ENCODE measurements around the gene TRIM37. TPM values are rescaled to one million over a fixed set of nuclear protein-coding genes. Genes with fewer than 3 reads are reported as not detected.

Gene TRIM37
- polyA plus RNA-seq, 2 donors = 4.1 to 6.1 TPM

GRCh38 chr17:59024916-59025315 is 81.8 kb downstream of the TRIM37 start:
- H3K36me3 ChIP-seq (ENCODE audit: control insufficient read depth in 2 of 2, insufficient read depth in 2 of 2, low read length in 1 of 2) = peaks cover 0 to 3% of the 10 kb centered on the region in 2 donors
- 96% methylated on average over 2 of the region's 2 CpGs for WGBS, 2 donors

DNA sequence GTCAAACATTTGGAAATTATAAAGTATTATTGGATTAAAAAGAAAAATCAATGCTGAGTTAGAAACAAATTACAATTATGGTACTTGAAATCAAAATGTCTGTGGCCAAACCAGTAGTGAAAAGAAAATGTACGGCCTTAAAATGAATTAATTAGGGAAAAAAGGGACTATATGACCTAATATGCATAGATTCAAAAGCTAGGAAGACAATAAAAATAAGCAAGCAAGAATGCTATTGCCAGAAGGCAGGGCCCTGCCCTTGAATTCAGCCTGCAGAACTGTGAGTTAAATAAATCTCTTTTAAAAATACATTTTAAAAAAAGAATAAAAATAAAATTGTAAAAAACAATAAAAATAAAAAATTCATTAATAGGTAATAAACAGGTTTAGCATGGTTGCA is 88.7 kb downstream of the TRIM37 start:
- WGBS, 2 donors = 82 to 88% methylated on average over 1 of the region's 1 CpG
- H3K27me3 ChIP-seq (ENCODE audit: control insufficient read depth in 1 of 2, insufficient read depth in 2 of 2, low read length in 2 of 2) = no peaks in the 10 kb centered on the region
- H3K4me1 ChIP-seq (ENCODE audit: control insufficient read depth in 2 of 2, insufficient read depth in 2 of 2, low read length in 1 of 2) = no peaks in the 10 kb centered on the region
- no peaks in the 10 kb centered on the region for H3K36me3 ChIP-seq (ENCODE audit: control insufficient read depth in 2 of 2, insufficient read depth in 2 of 2, low read length in 1 of 2)
- no peak overlapping the region for H3K27ac ChIP-seq (ENCODE audit: low read depth in 2 of 2, low read length in 1 of 2)
- H3K4me3 ChIP-seq (ENCODE audit: low read depth in 1 of 2, low read length in 2 of 2) = no peak overlapping the region
- no peaks in the 10 kb centered on the region for H3K9me3 ChIP-seq (ENCODE audit: control insufficient read depth in 2 of 2, insufficient read depth in 1 of 2, low read depth in 1 of 2, low read length in 1 of 2)

More at GRCh38 chr17:59024916-59025315, 81.8 kb downstream of the TRIM37 start:
- Histone ChIP-seq H3K9me3 (ENCODE audit: control insufficient read depth in 2 of 2, insufficient read depth in 1 of 2, low read depth in 1 of 2, low read length in 1 of 2) (no peaks in the 10 kb centered on the region), H3K4me1 (ENCODE audit: control insufficient read depth in 2 of 2, insufficient read depth in 2 of 2, low read length in 1 of 2) (no peaks in the 10 kb centered on the region), H3K27me3 (ENCODE audit: control insufficient read depth in 1 of 2, insufficient read depth in 2 of 2, low read length in 2 of 2) (no peaks in the 10 kb centered on the region), H3K4me3 (ENCODE audit: low read depth in 1 of 2, low read length in 2 of 2) (no peak overlapping the region), H3K27ac (ENCODE audit: low read depth in 2 of 2, low read length in 1 of 2) (no peak overlapping the region)

DNA sequence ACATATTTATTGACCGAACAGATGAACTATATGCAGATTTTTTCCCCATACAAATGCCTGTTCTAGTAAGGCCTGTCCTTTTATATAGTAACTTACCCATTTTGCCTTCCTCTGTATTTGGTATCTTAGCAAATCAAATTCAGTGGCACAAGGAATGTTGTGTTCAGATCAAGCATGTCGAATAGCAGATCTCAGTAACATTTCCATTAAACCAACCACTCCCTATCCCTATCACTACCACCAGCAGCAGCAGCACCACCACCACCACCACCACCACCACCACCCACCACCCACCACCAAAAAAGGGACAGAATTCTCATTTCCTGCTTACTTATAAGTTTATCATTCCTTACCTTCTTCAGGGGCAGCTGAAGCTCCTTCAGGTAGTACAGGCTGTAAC is 94.7 kb downstream of the TRIM37 start:
- Histone ChIP-seq H3K27ac (ENCODE audit: low read depth in 2 of 2, low read length in 1 of 2) (no peak overlapping the region), H3K27me3 (ENCODE audit: control insufficient read depth in 1 of 2, insufficient read depth in 2 of 2, low read length in 2 of 2) (no peaks in the 10 kb centered on the region), H3K4me1 (ENCODE audit: control insufficient read depth in 2 of 2, insufficient read depth in 2 of 2, low read length in 1 of 2) (no peaks in the 10 kb centered on the region), H3K36me3 (ENCODE audit: control insufficient read depth in 2 of 2, insufficient read depth in 2 of 2, low read length in 1 of 2) (no peaks in the 10 kb centered on the region), H3K9me3 (ENCODE audit: control insufficient read depth in 2 of 2, insufficient read depth in 1 of 2, low read depth in 1 of 2, low read length in 1 of 2) (no peaks in the 10 kb centered on the region), H3K4me3 (ENCODE audit: low read depth in 1 of 2, low read length in 2 of 2) (no peak overlapping the region)
- 92 to 97% methylated on average over 2 of the region's 2 CpGs for WGBS, 2 donors

GRCh38 chr17:59010026-59010425 is 96.7 kb downstream of the TRIM37 start:
- Histone ChIP-seq H3K4me1 (ENCODE audit: control insufficient read depth in 2 of 2, insufficient read depth in 2 of 2, low read length in 1 of 2) (no peaks in the 10 kb centered on the region), H3K9me3 (ENCODE audit: control insufficient read depth in 2 of 2, insufficient read depth in 1 of 2, low read depth in 1 of 2, low read length in 1 of 2) (no peaks in the 10 kb centered on the region), H3K27ac (ENCODE audit: low read depth in 2 of 2, low read length in 1 of 2) (no peak overlapping the region), H3K27me3 (ENCODE audit: control insufficient read depth in 1 of 2, insufficient read depth in 2 of 2, low read length in 2 of 2) (no peaks in the 10 kb centered on the region), H3K4me3 (ENCODE audit: low read depth in 1 of 2, low read length in 2 of 2) (no peak overlapping the region), H3K36me3 (ENCODE audit: control insufficient read depth in 2 of 2, insufficient read depth in 2 of 2, low read length in 1 of 2) (no peaks in the 10 kb centered on the region)
- WGBS, 2 donors = 95 to 100% methylated on average over 2 of the region's 2 CpGs

- no peaks in the 10 kb centered on the region for H3K9me3 ChIP-seq (ENCODE audit: control insufficient read depth in 2 of 2, insufficient read depth in 1 of 2, low read depth in 1 of 2, low read length in 1 of 2)
- H3K36me3 ChIP-seq (ENCODE audit: control insufficient read depth in 2 of 2, insufficient read depth in 2 of 2, low read length in 1 of 2) = no peaks in the 10 kb centered on the region
- no peaks in the 10 kb centered on the region for H3K4me1 ChIP-seq (ENCODE audit: control insufficient read depth in 2 of 2, insufficient read depth in 2 of 2, low read length in 1 of 2)
- H3K27me3 ChIP-seq (ENCODE audit: control insufficient read depth in 1 of 2, insufficient read depth in 2 of 2, low read length in 2 of 2) = no peaks in the 10 kb centered on the region
- H3K4me3 ChIP-seq (ENCODE audit: low read depth in 1 of 2, low read length in 2 of 2) = no peak overlapping the region
- WGBS, 2 donors = 93 to 95% methylated on average over 2 of the region's 2 CpGs
- no peak overlapping the region for H3K27ac ChIP-seq (ENCODE audit: low read depth in 2 of 2, low read length in 1 of 2)
These were observed 97.9 kb downstream of the TRIM37 start for GRCh38 chr17:59008737-59009136.

DNA sequence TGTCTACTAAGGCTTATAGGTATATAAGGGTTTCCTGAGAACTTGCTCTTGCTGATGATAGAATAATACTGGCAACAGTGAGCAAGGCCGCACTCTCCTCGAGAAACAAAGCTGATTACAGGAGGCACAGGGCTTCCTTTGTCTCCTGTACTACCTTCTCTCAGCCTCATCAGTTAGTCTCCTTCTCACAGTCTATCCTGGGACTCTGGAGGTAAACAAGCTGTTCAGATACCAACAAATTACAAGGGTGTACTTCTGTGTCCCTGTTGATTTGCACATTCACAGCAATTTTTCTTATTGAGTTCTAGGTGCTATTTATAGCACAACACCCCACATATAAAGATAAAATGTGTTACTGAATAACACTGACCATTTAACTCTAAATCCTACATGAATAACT is 98.7 kb downstream of the TRIM37 start:
- Histone ChIP-seq H3K4me3 (ENCODE audit: low read depth in 1 of 2, low read length in 2 of 2) (no peak overlapping the region), H3K36me3 (ENCODE audit: control insufficient read depth in 2 of 2, insufficient read depth in 2 of 2, low read length in 1 of 2) (no peaks in the 10 kb centered on the region), H3K4me1 (ENCODE audit: control insufficient read depth in 2 of 2, insufficient read depth in 2 of 2, low read length in 1 of 2) (no peaks in the 10 kb centered on the region), H3K9me3 (ENCODE audit: control insufficient read depth in 2 of 2, insufficient read depth in 1 of 2, low read depth in 1 of 2, low read length in 1 of 2) (no peaks in the 10 kb centered on the region), H3K27ac (ENCODE audit: low read depth in 2 of 2, low read length in 1 of 2) (no peak overlapping the region), H3K27me3 (ENCODE audit: control insufficient read depth in 1 of 2, insufficient read depth in 2 of 2, low read length in 2 of 2) (no peaks in the 10 kb centered on the region)
- WGBS, 2 donors = 77 to 81% methylated on average over 2 of the region's 2 CpGs

DNA sequence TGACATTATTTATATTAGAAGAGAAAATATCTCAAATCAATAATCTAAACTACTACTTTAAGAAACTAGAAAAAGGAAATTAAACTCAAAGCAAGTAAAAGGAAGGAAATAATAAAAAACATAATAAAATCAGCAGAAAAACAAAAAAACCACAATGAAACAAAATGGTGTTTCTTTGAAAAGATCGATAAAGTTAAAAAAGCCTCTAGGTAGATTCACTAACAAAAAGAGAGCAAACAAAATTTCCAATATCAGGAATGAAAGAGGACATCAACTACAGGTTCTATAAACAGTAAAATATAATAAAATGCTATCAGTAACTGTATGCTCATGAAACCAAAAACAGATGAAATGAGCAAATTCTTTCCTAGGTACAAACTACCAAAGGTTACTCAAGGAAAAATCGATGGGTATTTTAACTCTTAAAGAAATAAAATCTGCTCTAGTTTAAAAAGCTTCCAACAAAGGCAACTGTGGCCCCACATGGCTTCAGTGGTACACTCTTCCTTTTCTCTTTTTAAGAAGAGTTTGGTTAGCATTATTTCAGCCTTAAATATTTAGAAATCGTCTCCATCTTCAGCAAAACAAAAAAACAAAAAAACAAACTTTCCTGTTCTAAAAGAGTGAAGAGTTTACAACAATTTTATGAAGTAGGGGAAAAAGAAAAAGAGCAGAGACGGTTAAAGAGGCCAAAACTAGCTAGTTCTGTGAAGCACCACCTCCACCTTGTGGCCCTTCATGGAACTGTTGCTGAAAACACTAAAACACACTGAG is 102.2 kb downstream of the TRIM37 start:
- WGBS, 2 donors = 21 to 22% methylated on average over 4 of the region's 4 CpGs
- H3K9me3 ChIP-seq (ENCODE audit: control insufficient read depth in 2 of 2, insufficient read depth in 1 of 2, low read depth in 1 of 2, low read length in 1 of 2) = no peaks in the 10 kb centered on the region
- no peak overlapping the region for H3K4me3 ChIP-seq (ENCODE audit: low read depth in 1 of 2, low read length in 2 of 2)
- H3K27ac ChIP-seq (ENCODE audit: low read depth in 2 of 2, low read length in 1 of 2) = no peak overlapping the region
- H3K4me1 ChIP-seq (ENCODE audit: control insufficient read depth in 2 of 2, insufficient read depth in 2 of 2, low read length in 1 of 2) = no peaks in the 10 kb centered on the region
- no peaks in the 10 kb centered on the region for H3K27me3 ChIP-seq (ENCODE audit: control insufficient read depth in 1 of 2, insufficient read depth in 2 of 2, low read length in 2 of 2)
- no peaks in the 10 kb centered on the region for H3K36me3 ChIP-seq (ENCODE audit: control insufficient read depth in 2 of 2, insufficient read depth in 2 of 2, low read length in 1 of 2)

DNA sequence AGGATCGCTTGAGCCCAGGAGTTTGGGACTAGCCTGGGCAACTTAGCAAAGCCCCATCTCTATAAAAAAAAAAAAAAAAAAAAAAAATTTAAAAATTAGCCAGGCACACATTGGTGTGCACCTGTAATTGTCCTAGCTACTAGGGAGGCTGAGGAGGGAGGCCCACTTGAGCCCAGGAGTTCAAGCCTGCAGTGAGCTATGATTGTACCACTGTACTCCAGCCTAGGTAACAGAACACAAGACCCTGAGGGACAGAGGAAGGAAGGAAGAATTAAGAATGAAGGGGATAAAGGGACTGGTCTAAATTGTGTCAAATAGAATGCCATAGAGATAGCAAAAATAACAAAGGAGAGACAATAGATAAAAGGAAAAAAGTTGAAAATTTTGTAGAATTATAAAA is 102.8 kb downstream of the TRIM37 start:
- no peaks in the 10 kb centered on the region for H3K36me3 ChIP-seq (ENCODE audit: control insufficient read depth in 2 of 2, insufficient read depth in 2 of 2, low read length in 1 of 2)
- 92 to 100% methylated on average over 1 of the region's 1 CpG for WGBS, 2 donors
- H3K4me3 ChIP-seq (ENCODE audit: low read depth in 1 of 2, low read length in 2 of 2) = no peak overlapping the region
- no peak overlapping the region for H3K27ac ChIP-seq (ENCODE audit: low read depth in 2 of 2, low read length in 1 of 2)
- no peaks in the 10 kb centered on the region for H3K9me3 ChIP-seq (ENCODE audit: control insufficient read depth in 2 of 2, insufficient read depth in 1 of 2, low read depth in 1 of 2, low read length in 1 of 2)
- no peaks in the 10 kb centered on the region for H3K4me1 ChIP-seq (ENCODE audit: control insufficient read depth in 2 of 2, insufficient read depth in 2 of 2, low read length in 1 of 2)
- H3K27me3 ChIP-seq (ENCODE audit: control insufficient read depth in 1 of 2, insufficient read depth in 2 of 2, low read length in 2 of 2) = no peaks in the 10 kb centered on the region

DNA sequence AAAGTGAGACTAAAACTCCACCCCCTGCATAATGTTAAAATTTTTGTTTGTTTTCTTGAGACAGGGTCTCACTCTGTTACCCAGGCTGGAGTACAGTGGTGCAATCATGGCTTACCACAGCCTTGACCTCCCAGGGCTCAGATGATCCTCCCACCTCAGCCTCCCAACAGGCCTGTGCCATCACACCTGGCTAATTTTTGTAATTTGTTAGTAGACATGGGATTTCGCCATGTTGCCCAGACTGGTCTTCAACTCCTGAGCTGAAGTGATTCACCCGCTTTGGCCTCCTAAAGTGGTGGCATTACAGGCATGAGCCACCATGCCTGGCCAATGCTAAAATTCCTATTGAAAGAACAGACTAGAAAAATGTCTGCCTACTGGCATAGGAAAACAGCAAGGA is 103.8 kb downstream of the TRIM37 start:
- no peaks in the 10 kb centered on the region for H3K4me1 ChIP-seq (ENCODE audit: control insufficient read depth in 2 of 2, insufficient read depth in 2 of 2, low read length in 1 of 2)
- no peaks in the 10 kb centered on the region for H3K27me3 ChIP-seq (ENCODE audit: control insufficient read depth in 1 of 2, insufficient read depth in 2 of 2, low read length in 2 of 2)
- no peak overlapping the region for H3K4me3 ChIP-seq (ENCODE audit: low read depth in 1 of 2, low read length in 2 of 2)
- no peak overlapping the region for H3K27ac ChIP-seq (ENCODE audit: low read depth in 2 of 2, low read length in 1 of 2)
- WGBS, 2 donors = 97 to 100% methylated on average over 2 of the region's 2 CpGs
- H3K36me3 ChIP-seq (ENCODE audit: control insufficient read depth in 2 of 2, insufficient read depth in 2 of 2, low read length in 1 of 2) = no peaks in the 10 kb centered on the region
- H3K9me3 ChIP-seq (ENCODE audit: control insufficient read depth in 2 of 2, insufficient read depth in 1 of 2, low read depth in 1 of 2, low read length in 1 of 2) = no peaks in the 10 kb centered on the region

DNA sequence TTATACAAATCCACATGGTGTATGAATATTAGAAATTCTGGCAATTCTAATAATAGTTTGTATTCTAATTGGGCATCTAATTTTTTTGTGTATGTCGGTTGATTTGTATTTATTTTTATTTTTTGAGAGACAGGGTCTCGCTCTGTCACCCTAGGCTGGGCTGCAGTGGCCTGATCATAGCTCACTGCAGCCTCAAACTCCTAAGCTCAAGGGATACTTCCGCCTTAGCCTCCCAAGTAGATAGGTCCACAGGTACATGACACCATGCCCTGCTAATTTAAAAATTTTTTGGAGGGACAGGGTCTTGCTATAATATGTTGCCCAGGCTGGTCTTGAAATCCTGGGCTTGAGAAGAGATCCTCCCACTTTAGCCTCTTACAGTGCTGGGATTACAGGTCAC is 104.6 kb downstream of the TRIM37 start:
- H3K27me3 ChIP-seq (ENCODE audit: control insufficient read depth in 1 of 2, insufficient read depth in 2 of 2, low read length in 2 of 2) = no peaks in the 10 kb centered on the region
- H3K27ac ChIP-seq (ENCODE audit: low read depth in 2 of 2, low read length in 1 of 2) = no peak overlapping the region
- WGBS, 2 donors = 90 to 94% methylated on average over 3 of the region's 3 CpGs
- H3K36me3 ChIP-seq (ENCODE audit: control insufficient read depth in 2 of 2, insufficient read depth in 2 of 2, low read length in 1 of 2) = no peaks in the 10 kb centered on the region
- no peaks in the 10 kb centered on the region for H3K9me3 ChIP-seq (ENCODE audit: control insufficient read depth in 2 of 2, insufficient read depth in 1 of 2, low read depth in 1 of 2, low read length in 1 of 2)
- no peak overlapping the region for H3K4me3 ChIP-seq (ENCODE audit: low read depth in 1 of 2, low read length in 2 of 2)
- H3K4me1 ChIP-seq (ENCODE audit: control insufficient read depth in 2 of 2, insufficient read depth in 2 of 2, low read length in 1 of 2) = no peaks in the 10 kb centered on the region
